HepG2 (cell line): ENCODE data around the gene DDAH1. TPM values are rescaled to one million over a fixed set of nuclear protein-coding genes. Genes with fewer than 3 reads are reported as not detected.
A peak's percentile ranks its signal among the peaks of the same experiment; 100 is the strongest.

ENCODE experiments used
- CBX2 ChIP-seq, 2 experiments: fragments of 200-600 bp in 1 of 2; sonication (generic); formaldehyde crosslinking in 1 of 2; IDR thresholded peaks; 2 replicates each; pipeline versions ENCODE4 v1.7.0 to v1.8.1; 2018 to 2022; ENCODE audit warnings: low read depth in 2 of 2, low read length in 1 of 2, mild to moderate bottlenecking in 1 of 2, missing genetic modification reagents in 1 of 2
- CSRNP2 ChIP-seq: sonication (generic); formaldehyde crosslinking; conservative IDR thresholded peaks from 2 replicates; pipeline ENCODE4 v1.8.0; 2022; ENCODE audit warnings: low read depth, missing genetic modification reagents
- FOXA1 ChIP-seq, 2 experiments: fragments of 450-650 bp in 1 of 2; sonication (generic) in 1 of 2; formaldehyde crosslinking in 1 of 2; IDR thresholded peaks; 2 replicates each; pipeline versions ENCODE4 v1.4.0 to v1.6.1; 2016 to 2020; ENCODE audit warnings: missing genetic modification reagents in 1 of 2
- GATAD2A ChIP-seq: IDR thresholded peaks from 2 replicates; pipeline ENCODE4 v1.6.1; 2016
- PLSCR1 ChIP-seq: sonication (generic); formaldehyde crosslinking; IDR thresholded peaks from 2 replicates; pipeline ENCODE4 v1.5.0; 2020; ENCODE audit warnings: missing genetic modification reagents, mild to moderate bottlenecking, borderline replicate concordance
- REL ChIP-seq: sonication (generic); formaldehyde crosslinking; conservative IDR thresholded peaks from 2 replicates; pipeline ENCODE4 v1.8.0; 2022; ENCODE audit warnings: mild to moderate bottlenecking, missing genetic modification reagents, moderate library complexity
- RFX1 ChIP-seq: fragments of 450-650 bp; IDR thresholded peaks from 2 replicates; pipeline ENCODE4 v1.6.1; 2017
- SNAPC2 ChIP-seq: sonication (generic); formaldehyde crosslinking; IDR thresholded peaks from 2 replicates; pipeline ENCODE4 v1.8.1; 2022; ENCODE audit warnings: mild to moderate bottlenecking, missing genetic modification reagents
- THAP9 ChIP-seq: sonication (generic); formaldehyde crosslinking; IDR thresholded peaks from 2 replicates; pipeline ENCODE4; 2020; ENCODE audit warnings: missing genetic modification reagents, mild to moderate bottlenecking, borderline replicate concordance
- TOE1 ChIP-seq: sonication (generic); formaldehyde crosslinking; IDR thresholded peaks from 2 replicates; pipeline ENCODE4 v1.4.0; 2020; ENCODE audit warnings: mild to moderate bottlenecking, missing genetic modification reagents
- TRIM24 ChIP-seq: sonication (generic); formaldehyde crosslinking; IDR thresholded peaks from 2 replicates; pipeline ENCODE4 v1.8.0; 2022; ENCODE audit warnings: mild to moderate bottlenecking, missing genetic modification reagents
- YEATS2 ChIP-seq: sonication (generic); formaldehyde crosslinking; IDR thresholded peaks from 2 replicates; pipeline ENCODE4 v1.4.0; 2020; ENCODE audit warnings: missing genetic modification reagents, borderline replicate concordance
- ZBTB7A ChIP-seq: sonication (generic); formaldehyde crosslinking; IDR thresholded peaks from 2 replicates; pipeline ENCODE4 v1.8.0; 2022; ENCODE audit warnings: mild to moderate bottlenecking, missing genetic modification reagents
- ZMAT5 ChIP-seq: sonication (generic); formaldehyde crosslinking; IDR thresholded peaks from 2 replicates; pipeline ENCODE4 v1.5.0; 2020; ENCODE audit warnings: mild to moderate bottlenecking, low read depth, missing genetic modification reagents, borderline replicate concordance
- ZNF235 ChIP-seq: sonication (generic); formaldehyde crosslinking; IDR thresholded peaks from 2 replicates; pipeline ENCODE4 v1.8.1; 2023; ENCODE audit warnings: mild to moderate bottlenecking, missing genetic modification reagents, borderline replicate concordance
- ZNF577 ChIP-seq: sonication (generic); formaldehyde crosslinking; IDR thresholded peaks from 2 replicates; pipeline ENCODE4 v1.4.0; 2020; ENCODE audit warnings: mild to moderate bottlenecking, low read depth, missing genetic modification reagents, borderline replicate concordance
- ZNF674 ChIP-seq: sonication (generic); formaldehyde crosslinking; IDR thresholded peaks from 2 replicates; pipeline ENCODE4 v1.5.0; 2020; ENCODE audit warnings: low read depth, mild to moderate bottlenecking, missing genetic modification reagents
- ZNF781 ChIP-seq: sonication (generic); formaldehyde crosslinking; IDR thresholded peaks from 2 replicates; pipeline ENCODE4 v1.5.1; 2020; ENCODE audit warnings: borderline replicate concordance, mild to moderate bottlenecking, missing genetic modification reagents; ENCODE audit errors: not compliant biosample characterization
- polyA plus RNA-seq, 8 experiments: library from polyadenylated mRNA; depleted of rRNA in 3 of 8; stranded (reverse) in 7 of 8; unstranded in 1 of 8; fragments of >200 nt; fragmentation: Illumina TruSeq in 4 of 8; extraction: Trizol in 4 of 8; gene quantifications; 2 replicates each; pipeline versions ENCODE4 v1.2.1 to v1.2.3, GENCODE V29; 2011 to 2016; ENCODE audit warnings: low read depth in 4 of 8, missing spikeins in 1 of 8, mixed read lengths in 1 of 8; ENCODE audit not compliant: insufficient read depth in 1 of 8
- total RNA-seq, 5 experiments: library from RNA; depleted of rRNA; stranded (reverse); fragments of >200 nt; fragmentation: Illumina TruSeq; extraction: Trizol; gene quantifications; 2 replicates each; pipeline ENCODE4 v1.2.3, GENCODE V29; 2016; ENCODE audit warnings: low read depth in 1 of 5

The DDAH1 gene
- total and polyA plus RNA-seq, 2 of the 13 experiments (the other 11 are each of a cell fraction or from before 2014, with no cell fraction given) = 39.7 to 64.4 TPM

- TF ChIP-seq REL (CRISPR knock-in tag) (no peak), THAP9 (CRISPR knock-in tag) (peak; percentile 80; the same call in 1 of the 2 replicates), YEATS2 (CRISPR knock-in tag) (peak; percentile 76), CSRNP2 (CRISPR knock-in tag) (no peak), ZNF674 (CRISPR knock-in tag) (no peak), PLSCR1 (CRISPR knock-in tag) (no peak), ZMAT5 (CRISPR knock-in tag) (no peak), RFX1 (no peak), SNAPC2 (CRISPR knock-in tag) (0 out of 2 replicates have a peak, but pooled peaks have one; percentile 65), FOXA1 (IDR thresholded peaks at IDR 0.05) (no peak), FOXA1 (CRISPR knock-in tag; IDR thresholded peaks at IDR 0.05) (no peak), CBX2 (IDR thresholded peaks at IDR 0.05; ENCODE audit: low read depth, low read length) (no peak), CBX2 (CRISPR knock-in tag; IDR thresholded peaks at IDR 0.05; ENCODE audit: low read depth) (no peak), ZNF577 (CRISPR knock-in tag) (no peak), ZNF235 (CRISPR knock-in tag) (no peak), TRIM24 (no peak), ZBTB7A (CRISPR knock-in tag) (no peak; the same call in 1 of the 2 replicates), ZNF781 (CRISPR knock-in tag) (peak; percentile 42), TOE1 (CRISPR knock-in tag) (0 out of 2 replicates have a peak, but pooled peaks have one; percentile 45), GATAD2A (CRISPR knock-in tag) (no peak)
Observed at GRCh38 chr1:85276215-85276977, 188.6 kb downstream of the DDAH1 start, which contains the start of gene BCL10 (continued).
